Inferior parietal cortex (tissue), 1 donor: ENCODE data around the gene SPSB2.
A peak's percentile ranks its signal among the peaks of the same experiment; 100 is the strongest.

Source experiments
- DNase-seq: peaks from one replicate; pipeline ENCODE4 v3.0.0-alpha.2; 2016; ENCODE audit errors: extremely low spot score

SPSB2 gene

GRCh38 chr12:6830999-6831398 lies 42.1 kb downstream of the SPSB2 start:
- no peak for DNase-seq

GRCh38 chr12:6830286-6830890 lies 42.7 kb downstream of the SPSB2 start:
- DNase-seq, result no peak

GRCh38 chr12:6829536-6830220 lies 43.4 kb downstream of the SPSB2 start:
- no peak for DNase-seq

- no peak for DNase-seq
Observed at GRCh38 chr12:6828781-6829535, 44.1 kb downstream of the SPSB2 start.

GRCh38 chr12:6827982-6828780 lies 44.9 kb downstream of the SPSB2 start, which contains the start of gene P3H3:
Gene P3H3 (plus strand): TSS chr12:6828407. CDS start chr12:6828441, 34 bp downstream.
- no peak for DNase-seq

GRCh38 chr12:6827437-6827911 lies 45.6 kb downstream of the SPSB2 start:
- DNase-seq, result peak; percentile 72

- no peak for DNase-seq
Observed at GRCh38 chr12:6826734-6827436, 46.2 kb downstream of the SPSB2 start.

- no peak for DNase-seq
Observed at GRCh38 chr12:6826125-6826733, 46.9 kb downstream of the SPSB2 start.

GRCh38 chr12:6825398-6826124 lies 47.5 kb downstream of the SPSB2 start:
- DNase-seq, result peak; percentile 87

GRCh38 chr12:6824901-6825381 lies 48.2 kb downstream of the SPSB2 start:
- DNase-seq, result no peak

GRCh38 chr12:6824085-6824775 lies 48.9 kb downstream of the SPSB2 start:
- no peak for DNase-seq

GRCh38 chr12:6823182-6824084 lies 49.7 kb downstream of the SPSB2 start:
- no peak for DNase-seq

- DNase-seq, result no peak
Observed at GRCh38 chr12:6822426-6823135, 50.5 kb downstream of the SPSB2 start.

- DNase-seq, result no peak
Observed at GRCh38 chr12:6821591-6822425, 51.3 kb downstream of the SPSB2 start, which contains the start of gene GPR162. Gene GPR162 (plus strand): TSS chr12:6821821. CDS start chr12:6823899, 2,078 bp downstream.
